HEK293 (cell line): ENCODE measurements around the gene TENT4A.

Experiments used
- CTCF ChIA-PET: fragments of 350-600 bp; formaldehyde crosslinking; extraction: SDS; loops from one replicate; lab custom pipeline; 2021; ENCODE audit warnings: antibody characterized with exemption; lab: Yijun Ruan, JAX
- POLR2A ChIA-PET: fragments of 300-600 bp; formaldehyde crosslinking; extraction: SDS; loops from one replicate; lab custom pipeline; 2020; ENCODE audit warnings: antibody characterized with exemption, inconsistent platforms; lab: Yijun Ruan, JAX
- H3K27ac ChIP-seq: fragments of 200-500 bp; sonication (Bioruptor generic); 2 replicates; pipeline ENCODE4 v1.5.1; 2014; ENCODE audit warnings: low read depth, low read length, control low read depth, inconsistent platforms; ENCODE audit errors: extremely low read depth
- H3K36me3 ChIP-seq, 2 experiments: fragments of 200-500 bp in 1 of 2; sonication (Bioruptor generic) in 1 of 2; 1 replicate in 1 of 2; 2 replicates in 1 of 2; pipeline ENCODE4 v1.5.1; 2014 to 2017; ENCODE audit warnings: inconsistent platforms in 2 of 2, low read length in 2 of 2; ENCODE audit not compliant: control insufficient read depth in 2 of 2, insufficient read depth in 1 of 2
- H3K4me1 ChIP-seq: fragments of 200-500 bp; sonication (Bioruptor generic); 2 replicates; pipeline ENCODE4 v1.5.1; 2014; ENCODE audit warnings: mild to moderate bottlenecking, low read length, inconsistent platforms; ENCODE audit not compliant: control insufficient read depth, insufficient read depth
- H3K4me3 ChIP-seq: 2 replicates; pipeline ENCODE4 v1.5.1; 2011; ENCODE audit warnings: low read depth, mild to moderate bottlenecking, control low read depth, low read length, moderate library complexity
- H3K9me3 ChIP-seq: fragments of 200-500 bp; sonication (Bioruptor generic); 2 replicates; pipeline ENCODE4 v1.5.1; 2014; ENCODE audit warnings: low read depth, low read length, inconsistent platforms; ENCODE audit not compliant: control insufficient read depth, insufficient read depth
- IKZF3 ChIP-seq: fragments of 450-650 bp; IDR thresholded peaks from 2 replicates; pipeline ENCODE4 v1.5.0; 2018; ENCODE audit warnings: missing biosample characterization, mild to moderate bottlenecking, missing genetic modification characterization, moderate library complexity
- KLF1 ChIP-seq: fragments of 450-650 bp; formaldehyde crosslinking; IDR thresholded peaks from 2 replicates; pipeline ENCODE4 v1.5.1; 2016; ENCODE audit warnings: missing biosample characterization, missing genetic modification characterization
- KLF16 ChIP-seq: fragments of 450-650 bp; formaldehyde crosslinking; IDR thresholded peaks from 2 replicates; pipeline ENCODE4 v1.5.1; 2017; ENCODE audit warnings: missing biosample characterization, missing genetic modification characterization
- OSR2 ChIP-seq: fragments of 450-650 bp; formaldehyde crosslinking; IDR thresholded peaks from 2 replicates; pipeline ENCODE4 v1.5.1; 2016; ENCODE audit warnings: missing biosample characterization, missing genetic modification characterization
- SP7 ChIP-seq: fragments of 450-650 bp; formaldehyde crosslinking; IDR thresholded peaks from 2 replicates; pipeline ENCODE4 v1.5.1; 2016; ENCODE audit warnings: missing biosample characterization, missing genetic modification characterization
- ZFP69B ChIP-seq: fragments of 450-650 bp; formaldehyde crosslinking; IDR thresholded peaks from 2 replicates; pipeline ENCODE4 v1.5.1; 2016; ENCODE audit warnings: missing biosample characterization, missing genetic modification characterization
- ZNF112 ChIP-seq: fragments of 450-650 bp; formaldehyde crosslinking; IDR thresholded peaks from 2 replicates; pipeline ENCODE4 v1.5.0; 2017; ENCODE audit warnings: missing biosample characterization, missing genetic modification characterization
- ZNF239 ChIP-seq: fragments of 450-650 bp; formaldehyde crosslinking; IDR thresholded peaks from 2 replicates; pipeline ENCODE4 v1.5.1; 2016; ENCODE audit warnings: missing biosample characterization, missing genetic modification characterization
- ZNF248 ChIP-seq: fragments of 450-650 bp; formaldehyde crosslinking; IDR thresholded peaks from 2 replicates; pipeline ENCODE4 v1.5.1; 2017; ENCODE audit warnings: missing biosample characterization, missing genetic modification characterization
- ZNF350 ChIP-seq: fragments of 450-650 bp; formaldehyde crosslinking; IDR thresholded peaks from 2 replicates; pipeline ENCODE4 v1.5.0; 2017; ENCODE audit warnings: missing biosample characterization, mild to moderate bottlenecking, missing genetic modification characterization
- ZNF621 ChIP-seq: fragments of 450-650 bp; formaldehyde crosslinking; IDR thresholded peaks from 2 replicates; pipeline ENCODE4 v1.5.1; 2017; ENCODE audit warnings: missing biosample characterization, missing genetic modification characterization
- ZNF664 ChIP-seq: fragments of 450-650 bp; formaldehyde crosslinking; IDR thresholded peaks from 2 replicates; pipeline ENCODE4 v1.5.1; 2016; ENCODE audit warnings: missing biosample characterization, missing genetic modification characterization
- ZNF830 ChIP-seq: fragments of 450-650 bp; IDR thresholded peaks from 2 replicates; pipeline ENCODE4 v1.5.0; 2018; ENCODE audit warnings: missing biosample characterization, missing genetic modification characterization, low read depth, mild to moderate bottlenecking, moderate library complexity
- TF ChIP-seq, protein P1 (sequence below): fragments of 450-650 bp; formaldehyde crosslinking; IDR thresholded peaks from 2 replicates; pipeline ENCODE4 v1.5.1; 2017; ENCODE audit warnings: missing biosample characterization, mild to moderate bottlenecking, missing genetic modification characterization, moderate library complexity
- TF ChIP-seq, protein P2 (sequence below): fragments of 450-650 bp; formaldehyde crosslinking; IDR thresholded peaks from 2 replicates; pipeline ENCODE4 v1.5.1; 2016; ENCODE audit warnings: missing biosample characterization, missing genetic modification characterization
- TF ChIP-seq, protein P3 (sequence below): fragments of 450-650 bp; formaldehyde crosslinking; IDR thresholded peaks from 2 replicates; pipeline ENCODE4 v1.5.1; 2016; ENCODE audit warnings: missing biosample characterization, missing genetic modification characterization
- TF ChIP-seq, protein P4 (sequence below): fragments of 450-650 bp; formaldehyde crosslinking; IDR thresholded peaks from 2 replicates; pipeline ENCODE4 v1.5.1; 2016; ENCODE audit warnings: missing biosample characterization, missing genetic modification characterization

Gene TENT4A

DNA sequence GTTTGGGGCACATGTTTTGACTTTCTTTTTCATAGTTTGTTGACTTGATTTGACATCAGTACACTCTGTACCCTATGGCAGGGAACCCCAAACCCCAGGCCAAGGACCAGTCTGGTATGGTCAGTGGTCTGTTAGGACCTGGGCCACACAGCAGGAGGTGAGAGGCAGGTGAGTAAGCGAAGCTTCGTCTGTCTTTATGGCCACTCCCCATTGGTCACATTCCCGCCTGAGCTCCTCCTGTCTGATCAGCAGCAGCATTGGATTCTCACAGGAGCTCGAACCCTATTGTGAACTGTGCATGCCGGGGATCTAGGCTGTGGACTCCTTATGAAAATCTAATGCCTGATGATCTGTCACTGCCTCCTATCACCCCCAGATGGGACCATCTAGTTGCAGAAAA is 88.0 kb downstream of the TENT4A start:
- TF ChIP-seq IKZF3 (tag by site-specific recombination) = no peak
- no peak for TF ChIP-seq ZNF664 (tag by site-specific recombination)
- TF ChIP-seq ZNF248 (tag by site-specific recombination) = no peak
- TF ChIP-seq, protein P1, sequence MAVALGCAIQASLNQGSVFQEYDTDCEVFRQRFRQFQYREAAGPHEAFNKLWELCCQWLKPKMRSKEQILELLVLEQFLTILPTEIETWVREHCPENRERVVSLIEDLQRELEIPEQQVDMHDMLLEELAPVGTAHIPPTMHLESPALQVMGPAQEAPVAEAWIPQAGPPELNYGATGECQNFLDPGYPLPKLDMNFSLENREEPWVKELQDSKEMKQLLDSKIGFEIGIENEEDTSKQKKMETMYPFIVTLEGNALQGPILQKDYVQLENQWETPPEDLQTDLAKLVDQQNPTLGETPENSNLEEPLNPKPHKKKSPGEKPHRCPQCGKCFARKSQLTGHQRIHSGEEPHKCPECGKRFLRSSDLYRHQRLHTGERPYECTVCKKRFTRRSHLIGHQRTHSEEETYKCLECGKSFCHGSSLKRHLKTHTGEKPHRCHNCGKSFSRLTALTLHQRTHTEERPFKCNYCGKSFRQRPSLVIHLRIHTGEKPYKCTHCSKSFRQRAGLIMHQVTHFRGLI (tag by site-specific recombination) = no peak
- no peak for TF ChIP-seq ZNF621 (tag by site-specific recombination)
- TF ChIP-seq ZNF350 = no peak
- TF ChIP-seq, protein P2, sequence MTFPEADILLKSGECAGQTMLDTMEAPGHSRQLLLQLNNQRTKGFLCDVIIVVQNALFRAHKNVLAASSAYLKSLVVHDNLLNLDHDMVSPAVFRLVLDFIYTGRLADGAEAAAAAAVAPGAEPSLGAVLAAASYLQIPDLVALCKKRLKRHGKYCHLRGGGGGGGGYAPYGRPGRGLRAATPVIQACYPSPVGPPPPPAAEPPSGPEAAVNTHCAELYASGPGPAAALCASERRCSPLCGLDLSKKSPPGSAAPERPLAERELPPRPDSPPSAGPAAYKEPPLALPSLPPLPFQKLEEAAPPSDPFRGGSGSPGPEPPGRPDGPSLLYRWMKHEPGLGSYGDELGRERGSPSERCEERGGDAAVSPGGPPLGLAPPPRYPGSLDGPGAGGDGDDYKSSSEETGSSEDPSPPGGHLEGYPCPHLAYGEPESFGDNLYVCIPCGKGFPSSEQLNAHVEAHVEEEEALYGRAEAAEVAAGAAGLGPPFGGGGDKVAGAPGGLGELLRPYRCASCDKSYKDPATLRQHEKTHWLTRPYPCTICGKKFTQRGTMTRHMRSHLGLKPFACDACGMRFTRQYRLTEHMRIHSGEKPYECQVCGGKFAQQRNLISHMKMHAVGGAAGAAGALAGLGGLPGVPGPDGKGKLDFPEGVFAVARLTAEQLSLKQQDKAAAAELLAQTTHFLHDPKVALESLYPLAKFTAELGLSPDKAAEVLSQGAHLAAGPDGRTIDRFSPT (tag by site-specific recombination) = no peak
- TF ChIP-seq ZFP69B = no peak
- no peak for TF ChIP-seq KLF16 (tag by site-specific recombination)
- TF ChIP-seq ZNF112 (tag by site-specific recombination) = no peak
- TF ChIP-seq OSR2 (tag by site-specific recombination) = no peak
- TF ChIP-seq, protein P3, sequence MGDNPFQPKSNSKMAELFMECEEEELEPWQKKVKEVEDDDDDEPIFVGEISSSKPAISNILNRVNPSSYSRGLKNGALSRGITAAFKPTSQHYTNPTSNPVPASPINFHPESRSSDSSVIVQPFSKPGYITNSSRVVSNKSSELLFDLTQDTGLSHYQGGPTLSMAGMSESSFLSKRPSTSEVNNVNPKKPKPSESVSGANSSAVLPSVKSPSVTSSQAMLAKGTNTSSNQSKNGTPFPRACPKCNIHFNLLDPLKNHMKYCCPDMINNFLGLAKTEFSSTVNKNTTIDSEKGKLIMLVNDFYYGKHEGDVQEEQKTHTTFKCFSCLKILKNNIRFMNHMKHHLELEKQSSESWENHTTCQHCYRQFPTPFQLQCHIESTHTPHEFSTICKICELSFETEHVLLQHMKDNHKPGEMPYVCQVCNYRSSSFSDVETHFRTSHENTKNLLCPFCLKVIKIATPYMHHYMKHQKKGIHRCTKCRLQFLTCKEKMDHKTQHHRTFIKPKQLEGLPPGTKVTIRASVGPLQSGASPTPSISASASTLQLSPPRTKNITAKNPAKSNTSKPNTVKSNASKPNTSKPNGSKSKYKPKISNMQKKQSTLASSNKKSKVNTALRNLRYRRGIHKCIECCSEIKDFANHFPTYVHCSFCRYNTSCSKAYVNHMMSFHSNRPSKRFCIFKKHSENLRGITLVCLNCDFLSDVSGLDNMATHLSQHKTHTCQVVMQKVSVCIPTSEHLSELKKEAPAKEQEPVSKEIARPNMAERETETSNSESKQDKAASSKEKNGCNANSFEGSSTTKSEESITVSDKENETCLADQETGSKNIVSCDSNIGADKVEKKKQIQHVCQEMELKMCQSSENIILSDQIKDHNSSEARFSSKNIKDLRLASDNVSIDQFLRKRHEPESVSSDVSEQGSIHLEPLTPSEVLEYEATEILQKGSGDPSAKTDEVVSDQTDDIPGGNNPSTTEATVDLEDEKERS (tag by site-specific recombination) = no peak
- TF ChIP-seq KLF1 (tag by site-specific recombination) = no peak
- no peak overlapping the region for H3K27ac ChIP-seq
- H3K4me3 ChIP-seq = no peak overlapping the region
- no peaks in the 10 kb centered on the region for H3K36me3 ChIP-seq
- no peaks in the 10 kb centered on the region; the same call in 1 of the 2 replicates for H3K9me3 ChIP-seq
- POLR2A ChIA-PET = no interaction called here
- CTCF ChIA-PET = interaction anchor here (0.7 kb wide), 1 partner anchor 37 kb away, joined by 3 read pairs; no protein-coding TSS in a partner anchor
- H3K4me1 ChIP-seq = no peaks in the 10 kb centered on the region

DNA sequence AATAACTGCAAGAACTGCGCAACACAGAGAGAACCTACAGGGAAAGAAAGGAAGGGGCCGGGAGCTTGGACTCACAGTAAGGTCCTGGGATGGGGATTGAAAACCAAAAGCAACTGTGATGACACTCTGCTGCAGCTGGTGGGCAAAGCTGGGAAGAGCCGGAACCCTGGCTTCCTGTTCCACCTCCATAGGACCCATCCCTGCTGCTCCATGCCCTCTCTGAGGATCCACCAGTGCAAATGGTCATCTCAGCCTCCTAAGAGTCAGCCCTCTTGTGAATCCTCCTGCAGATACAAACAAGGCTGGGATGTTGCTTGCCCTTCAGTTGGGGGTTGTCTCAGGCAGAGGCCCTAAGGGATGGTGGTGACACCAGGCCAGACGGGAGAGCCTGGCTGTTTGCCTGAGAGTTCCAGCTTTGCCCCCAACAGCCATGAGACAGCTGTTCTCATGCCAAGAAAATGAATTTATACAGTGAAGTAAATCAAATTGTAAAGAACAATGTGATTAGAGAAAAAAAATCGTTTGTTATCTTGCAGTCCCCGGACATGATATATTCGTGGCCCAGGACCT is 90.8 kb downstream of the TENT4A start:
- Histone ChIP-seq H3K9me3 (no peaks in the 10 kb centered on the region; the same call in 1 of the 2 replicates), H3K4me3 (no peak overlapping the region), H3K27ac (no peak overlapping the region), H3K36me3 (no peaks in the 10 kb centered on the region), H3K4me1 (no peaks in the 10 kb centered on the region)
- no peak for TF ChIP-seq ZNF239
- TF ChIP-seq SP7 = no peak
- TF ChIP-seq, protein P4, sequence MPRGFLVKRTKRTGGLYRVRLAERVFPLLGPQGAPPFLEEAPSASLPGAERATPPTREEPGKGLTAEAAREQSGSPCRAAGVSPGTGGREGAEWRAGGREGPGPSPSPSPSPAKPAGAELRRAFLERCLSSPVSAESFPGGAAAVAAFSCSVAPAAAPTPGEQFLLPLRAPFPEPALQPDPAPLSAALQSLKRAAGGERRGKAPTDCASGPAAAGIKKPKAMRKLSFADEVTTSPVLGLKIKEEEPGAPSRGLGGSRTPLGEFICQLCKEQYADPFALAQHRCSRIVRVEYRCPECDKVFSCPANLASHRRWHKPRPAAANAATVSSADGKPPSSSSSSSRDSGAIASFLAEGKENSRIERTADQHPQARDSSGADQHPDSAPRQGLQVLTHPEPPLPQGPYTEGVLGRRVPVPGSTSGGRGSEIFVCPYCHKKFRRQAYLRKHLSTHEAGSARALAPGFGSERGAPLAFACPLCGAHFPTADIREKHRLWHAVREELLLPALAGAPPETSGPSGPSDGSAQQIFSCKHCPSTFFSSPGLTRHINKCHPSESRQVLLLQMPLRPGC (tag by site-specific recombination) = no peak
- TF ChIP-seq ZNF830 (tag by site-specific recombination) = no peak
- ChIA-PET POLR2A (no interaction called here), CTCF (interaction anchor here (1.1 to 1.7 kb wide), 2 partner anchors 38 to 1307 kb away, joined by 4 to 5 read pairs; no protein-coding TSS in a partner anchor)
